Suprapubic skin (tissue), 4 donors: ENCODE data around the gene ATP2C2. TPM values are rescaled to one million over a fixed set of nuclear protein-coding genes. Genes with fewer than 3 reads are reported as not detected.
"Not testable (repeated sequence)": the region's sequence is repeated elsewhere in the genome, so short reads cannot be mapped to it uniquely, and the experiment has no call there.

Experiments
- DNase-seq, 2 donors: peaks; one replicate each; pipeline ENCODE4 v3.0.0-alpha.2; 2019; ENCODE audit warnings: low spot score in 2 of 2
- H3K27ac ChIP-seq: fragments of 200-600 bp; sonication (generic); one replicate; pipeline ENCODE4 v1.5.1; 2019
- H3K27me3 ChIP-seq: fragments of 200-600 bp; sonication (generic); one replicate; pipeline ENCODE4 v1.5.1; 2019
- H3K36me3 ChIP-seq: fragments of 200-600 bp; sonication (generic); one replicate; pipeline ENCODE4 v1.5.1; 2019
- H3K4me1 ChIP-seq: fragments of 200-600 bp; sonication (generic); one replicate; pipeline ENCODE4 v1.5.1; 2019
- H3K4me3 ChIP-seq: fragments of 200-600 bp; sonication (generic); one replicate; pipeline ENCODE4 v1.5.1; 2019; ENCODE audit warnings: mild to moderate bottlenecking
- H3K9me3 ChIP-seq: fragments of 200-600 bp; sonication (generic); one replicate; pipeline ENCODE4 v1.5.1; 2019
- EP300 ChIP-seq: sonication (generic); formaldehyde crosslinking; IDR thresholded peaks from one replicate; pipeline ENCODE4 v1.6.1; 2017; ENCODE audit warnings: antibody characterized with exemption
- POLR2A ChIP-seq, 2 donors: fragments of 450-650 bp; IDR thresholded peaks; one replicate each; pipeline ENCODE4 v1.6.1; 2017; ENCODE audit warnings: antibody characterized with exemption in 2 of 2, mild to moderate bottlenecking in 2 of 2, moderate library complexity in 2 of 2
- POLR2AphosphoS5 ChIP-seq, 3 donors: sonication (generic); formaldehyde crosslinking; IDR thresholded peaks; one replicate each; pipeline ENCODE4 v1.6.1; 2017; ENCODE audit warnings: antibody characterized with exemption in 3 of 3
- WGBS: methylation state at CpG from one replicate; pipeline ENCODE4 v1.1.5; 2018; 5-methylcytosine and 5-hydroxymethylcytosine counted together
- total RNA-seq, 4 donors: library from RNA; depleted of rRNA; stranded (reverse); fragments of >200 nt; gene quantifications; one replicate each; pipeline ENCODE4 v1.1.0, GENCODE V29; 2016
- TF ChIP-seq, protein P1 (sequence below), 2 donors: fragments of 200-600 bp in 1 of 2; fragments of 450-650 bp in 1 of 2; sonication (generic) in 1 of 2; IDR thresholded peaks; one replicate each; pipeline ENCODE4 v1.5.1; 2016 to 2019; ENCODE audit warnings: antibody characterized with exemption in 2 of 2, mild to moderate bottlenecking in 1 of 2, moderate library complexity in 1 of 2

ATP2C2 gene
- total RNA-seq, 4 donors from 2014 or later, result 28.0 to 85.6 (median 40.3) TPM

DNA sequence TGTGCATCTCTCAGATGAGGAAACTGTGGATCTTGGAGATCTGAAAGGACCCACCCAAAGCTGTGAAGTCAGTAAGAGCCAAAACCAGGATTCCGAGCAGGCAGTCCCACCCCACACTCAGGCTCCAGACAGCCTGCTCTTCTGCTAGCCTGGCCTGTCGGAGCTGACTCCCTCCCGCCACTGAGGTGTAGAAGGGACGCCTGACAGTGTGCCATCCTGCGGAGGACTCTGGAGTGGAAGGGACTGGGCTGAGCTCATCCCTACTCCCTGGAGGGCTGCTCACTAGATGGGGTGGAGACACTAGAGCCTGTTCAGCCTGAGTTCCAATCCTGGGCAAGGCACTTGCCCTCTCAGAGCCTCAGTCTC lies 37.7 kb upstream of the ATP2C2 start:
- no peaks in the 10 kb centered on the region for H3K4me1 ChIP-seq
- no CpG with 5 or more reads among the region's 5 CpGs for WGBS

DNA sequence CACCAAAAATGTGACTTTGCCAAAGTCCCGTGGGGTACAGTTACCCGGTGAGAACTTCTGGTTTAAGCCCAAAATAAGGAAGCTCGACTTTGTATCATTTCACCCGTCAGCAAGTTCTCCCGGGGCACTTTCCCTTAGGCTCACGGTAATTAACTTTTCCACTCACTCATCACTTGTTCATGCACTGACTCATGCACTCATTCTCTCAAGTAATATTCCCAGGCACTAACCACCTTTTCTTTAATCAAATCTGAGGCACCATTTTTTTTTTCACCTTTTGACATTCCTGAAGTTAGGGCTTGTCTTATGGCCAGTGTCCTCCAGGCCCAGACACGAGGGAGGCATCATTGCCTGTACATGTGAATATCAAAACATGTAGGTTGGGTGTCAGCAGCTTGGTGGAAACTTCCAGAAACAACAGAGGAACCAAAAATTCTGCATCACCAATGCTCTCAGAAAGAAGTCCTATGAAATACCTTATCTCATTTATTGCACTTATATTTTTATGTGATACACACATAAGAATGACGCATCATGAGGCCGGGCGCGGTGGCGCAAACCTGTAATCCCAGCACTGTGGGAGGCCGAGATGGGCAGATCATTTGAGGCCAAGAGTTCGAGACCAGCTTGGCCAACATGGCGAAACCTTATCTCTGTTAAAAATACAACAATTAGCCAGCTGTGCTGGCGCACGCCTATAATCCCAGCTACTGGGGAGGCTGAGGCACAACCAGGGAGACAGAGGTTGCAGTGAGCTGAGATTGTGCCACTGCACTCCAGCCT lies 36.1 kb upstream of the ATP2C2 start:
- Histone ChIP-seq H3K4me3 (no peak overlapping the region), H3K36me3 (no peaks in the 10 kb centered on the region), H3K27ac (no peak overlapping the region), H3K9me3 (no peaks in the 10 kb centered on the region), H3K4me1 (no peaks in the 10 kb centered on the region), H3K27me3 (no peaks in the 10 kb centered on the region)
- TF ChIP-seq POLR2AphosphoS5 (IDR thresholded peaks at IDR 0.05) (no peak), EP300 (no peak), POLR2A (IDR thresholded peaks at IDR 0.05) (no peak)
- TF ChIP-seq, protein P1, sequence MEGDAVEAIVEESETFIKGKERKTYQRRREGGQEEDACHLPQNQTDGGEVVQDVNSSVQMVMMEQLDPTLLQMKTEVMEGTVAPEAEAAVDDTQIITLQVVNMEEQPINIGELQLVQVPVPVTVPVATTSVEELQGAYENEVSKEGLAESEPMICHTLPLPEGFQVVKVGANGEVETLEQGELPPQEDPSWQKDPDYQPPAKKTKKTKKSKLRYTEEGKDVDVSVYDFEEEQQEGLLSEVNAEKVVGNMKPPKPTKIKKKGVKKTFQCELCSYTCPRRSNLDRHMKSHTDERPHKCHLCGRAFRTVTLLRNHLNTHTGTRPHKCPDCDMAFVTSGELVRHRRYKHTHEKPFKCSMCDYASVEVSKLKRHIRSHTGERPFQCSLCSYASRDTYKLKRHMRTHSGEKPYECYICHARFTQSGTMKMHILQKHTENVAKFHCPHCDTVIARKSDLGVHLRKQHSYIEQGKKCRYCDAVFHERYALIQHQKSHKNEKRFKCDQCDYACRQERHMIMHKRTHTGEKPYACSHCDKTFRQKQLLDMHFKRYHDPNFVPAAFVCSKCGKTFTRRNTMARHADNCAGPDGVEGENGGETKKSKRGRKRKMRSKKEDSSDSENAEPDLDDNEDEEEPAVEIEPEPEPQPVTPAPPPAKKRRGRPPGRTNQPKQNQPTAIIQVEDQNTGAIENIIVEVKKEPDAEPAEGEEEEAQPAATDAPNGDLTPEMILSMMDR (IDR thresholded peaks at IDR 0.05), result no peak
- no peak for DNase-seq
- 79% methylated on average over 17 of the region's 17 CpGs for WGBS

More for the DNA sequence above, 37.7 kb upstream of the ATP2C2 start:
- Histone ChIP-seq H3K36me3 (no peaks in the 10 kb centered on the region), H3K4me3 (no peak overlapping the region), H3K27me3 (no peaks in the 10 kb centered on the region), H3K9me3 (no peaks in the 10 kb centered on the region), H3K27ac (no peak overlapping the region)
- no peak for TF ChIP-seq POLR2AphosphoS5 (IDR thresholded peaks at IDR 0.05)
- no peak for TF ChIP-seq EP300
- no peak for TF ChIP-seq POLR2A (IDR thresholded peaks at IDR 0.05)
- TF ChIP-seq, protein P1 (IDR thresholded peaks at IDR 0.05), result no peak
- no peak for DNase-seq

DNA sequence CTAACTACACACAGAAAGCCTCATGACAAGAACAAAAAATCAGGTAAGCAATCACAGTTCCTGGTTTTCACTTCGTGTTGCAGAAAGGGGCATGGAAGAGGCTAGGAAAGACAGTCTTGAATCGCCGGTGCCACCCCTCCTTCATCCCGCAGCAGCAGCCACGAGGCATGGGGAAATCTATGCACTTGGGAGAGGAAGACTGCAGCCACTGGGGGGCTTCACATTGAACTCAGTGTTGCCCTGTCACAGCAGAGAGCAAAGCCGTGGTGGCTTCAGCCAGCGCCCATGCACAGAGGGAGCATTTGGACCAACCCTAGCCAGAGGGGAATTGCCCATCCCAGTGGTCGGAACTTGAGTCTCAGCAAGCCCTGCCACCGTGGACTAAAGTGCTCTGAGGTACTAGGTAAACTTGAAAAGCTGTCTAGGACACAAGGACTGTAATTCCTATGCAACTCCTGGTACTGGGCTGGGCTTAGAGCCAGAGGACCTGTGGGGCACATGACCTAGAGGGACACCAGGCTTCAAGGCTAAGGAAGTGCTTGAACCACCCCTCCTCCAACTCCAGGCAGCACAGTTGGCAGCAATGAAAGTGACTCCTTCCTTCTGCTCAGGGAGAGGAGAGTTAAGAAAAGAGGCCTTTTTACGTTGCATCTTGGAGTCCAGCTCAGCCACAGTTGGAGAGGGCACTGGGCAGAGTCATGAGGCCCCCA lies 35.2 kb upstream of the ATP2C2 start:
- DNase-seq, result no peak
- no peak overlapping the region for H3K4me3 ChIP-seq
- H3K4me1 ChIP-seq, result no peaks in the 10 kb centered on the region
- H3K27ac ChIP-seq, result no peak overlapping the region
- no peaks in the 10 kb centered on the region for H3K27me3 ChIP-seq
- H3K9me3 ChIP-seq, result no peaks in the 10 kb centered on the region
- 82% methylated on average over 9 of the region's 10 CpGs for WGBS
- no peaks in the 10 kb centered on the region for H3K36me3 ChIP-seq
- TF ChIP-seq POLR2AphosphoS5 (IDR thresholded peaks at IDR 0.05) (no peak), EP300 (no peak), POLR2A (IDR thresholded peaks at IDR 0.05) (no peak)
- TF ChIP-seq, protein P1 (IDR thresholded peaks at IDR 0.05), result no peak

DNA sequence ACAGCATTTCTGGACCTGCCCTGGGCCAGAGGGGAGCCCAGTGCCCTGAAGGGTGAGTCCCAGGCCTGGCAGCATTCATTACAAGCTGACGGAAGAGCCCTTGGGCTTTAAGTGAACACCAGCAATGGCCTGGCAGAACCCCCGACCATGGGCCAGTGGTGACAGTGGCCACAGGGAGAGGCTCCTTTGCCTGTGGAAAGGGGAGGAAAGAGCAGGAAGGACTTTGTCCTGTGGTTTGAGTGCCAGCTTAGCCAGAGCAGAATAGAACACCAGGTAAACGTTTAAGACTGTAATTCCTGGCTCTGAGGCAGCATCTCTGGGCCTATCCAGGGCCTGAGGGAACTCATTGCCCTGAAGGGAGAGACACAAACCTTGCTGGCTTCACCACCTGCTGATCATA lies 34.3 kb upstream of the ATP2C2 start:
- 100% methylated on average over 2 of the region's 3 CpGs for WGBS
- Histone ChIP-seq H3K36me3 (no peaks in the 10 kb centered on the region), H3K4me3 (no peak overlapping the region), H3K27ac (no peak overlapping the region), H3K4me1 (no peaks in the 10 kb centered on the region), H3K9me3 (no peaks in the 10 kb centered on the region), H3K27me3 (no peaks in the 10 kb centered on the region)
- DNase-seq, result no peak
- no peak for TF ChIP-seq EP300
- TF ChIP-seq POLR2A (IDR thresholded peaks at IDR 0.05), result no peak
- TF ChIP-seq, protein P1 (IDR thresholded peaks at IDR 0.05), result no peak
- no peak for TF ChIP-seq POLR2AphosphoS5 (IDR thresholded peaks at IDR 0.05)

DNA sequence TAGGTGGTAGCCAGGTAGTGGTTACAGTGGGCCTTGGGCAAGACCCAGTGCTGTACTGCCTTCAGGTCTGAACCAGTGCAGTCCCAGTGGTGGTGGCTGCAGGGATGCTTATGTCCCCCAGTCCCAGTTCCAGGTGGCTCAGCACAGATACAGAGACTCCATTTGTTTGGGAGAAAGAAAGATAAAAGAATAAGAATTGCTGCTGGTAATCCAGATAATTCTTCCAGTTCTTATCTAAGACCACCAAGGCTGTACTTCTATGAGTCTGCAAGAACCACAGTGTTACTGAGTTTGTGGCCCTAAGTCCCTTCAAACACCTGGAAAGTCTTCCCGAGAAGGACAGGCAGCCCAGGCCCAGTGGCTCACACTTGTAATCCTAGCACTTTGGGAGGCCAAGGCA lies 33.9 kb upstream of the ATP2C2 start:
- H3K9me3 ChIP-seq, result no peaks in the 10 kb centered on the region
- no peaks in the 10 kb centered on the region for H3K36me3 ChIP-seq
- H3K27ac ChIP-seq, result no peak overlapping the region
- WGBS, result 100% methylated on average over 1 of the region's 1 CpG
- H3K4me1 ChIP-seq, result no peaks in the 10 kb centered on the region
- no peak for TF ChIP-seq EP300
- TF ChIP-seq POLR2AphosphoS5 (IDR thresholded peaks at IDR 0.05), result no peak
- TF ChIP-seq, protein P1 (IDR thresholded peaks at IDR 0.05), result no peak
- TF ChIP-seq POLR2A (IDR thresholded peaks at IDR 0.05), result no peak
- H3K27me3 ChIP-seq, result no peaks in the 10 kb centered on the region
- DNase-seq, result no peak
- H3K4me3 ChIP-seq, result no peak overlapping the region

DNA sequence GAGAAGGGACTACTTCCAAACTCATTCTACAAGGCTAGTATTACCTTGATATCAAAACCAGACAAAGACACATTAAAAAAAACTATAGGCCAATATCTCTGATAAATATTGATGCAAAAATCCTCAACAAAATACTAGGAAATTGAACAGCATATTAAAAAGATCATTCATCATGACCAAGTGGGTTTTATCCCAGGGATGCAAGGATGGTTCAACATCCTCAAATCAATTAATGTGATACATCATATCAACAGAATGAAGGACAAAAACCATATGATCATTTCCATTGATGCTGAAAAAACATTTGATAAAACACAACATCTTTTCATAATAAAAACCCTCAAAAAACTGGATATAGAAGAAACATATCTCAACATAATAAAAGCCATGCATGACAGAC lies 31.1 kb upstream of the ATP2C2 start:
- H3K27me3 ChIP-seq, H3K36me3 ChIP-seq, DNase-seq, H3K4me3 ChIP-seq, H3K4me1 ChIP-seq, H3K27ac ChIP-seq, H3K9me3 ChIP-seq: not testable (repeated sequence)
